ENCODE results near the gene DOCK6. TPM values are rescaled to one million over a fixed set of nuclear protein-coding genes. Genes with fewer than 3 reads are reported as not detected.

DOCK6 gene
- polyA plus RNA-seq, 1 donor from 2014 or later = not detected

GRCh38 chr19:11151181-11151580 is 111.1 kb downstream of the DOCK6 start:
- no peak overlapping the region for H3K27ac ChIP-seq (ENCODE audit: low read length)
- no peak overlapping the region for H3K4me3 ChIP-seq (ENCODE audit: low read length)
- H3K4me2 ChIP-seq (ENCODE audit: low read length) = no peak overlapping the region
- no peaks in the 10 kb centered on the region for H3K27me3 ChIP-seq (ENCODE audit: insufficient read depth, low read depth, low read length)
- H4K20me1 ChIP-seq (ENCODE audit: insufficient read depth) = no peaks in the 10 kb centered on the region
- H3F3A ChIP-seq (ENCODE audit: insufficient read depth, low read length, poor library complexity, severe bottlenecking) = no peaks in the 10 kb centered on the region
- peaks cover 4% of the 10 kb centered on the region for H3K79me2 ChIP-seq (replicated peaks; ENCODE audit: insufficient read depth, low read length)
- H2AFZ ChIP-seq (ENCODE audit: low read depth, low read length) = no peak overlapping the region
- TF ChIP-seq REST (IDR thresholded peaks at IDR 0.05; ENCODE audit: borderline replicate concordance) = no peak
- TF ChIP-seq TAF1 (IDR thresholded peaks at IDR 0.05; ENCODE audit: low read depth) = no peak
- TF ChIP-seq EZH2 (IDR thresholded peaks at IDR 0.05; ENCODE audit: borderline replicate concordance, insufficient read depth, low read length, poor library complexity, severe bottlenecking) = no peak
- TF ChIP-seq MXI1 (conservative IDR thresholded peaks at IDR 0.05; ENCODE audit: poor library complexity, severe bottlenecking) = no peak
- no peak for TF ChIP-seq POLR2AphosphoS5 (IDR thresholded peaks at IDR 0.05)
- TF ChIP-seq, protein P1, sequence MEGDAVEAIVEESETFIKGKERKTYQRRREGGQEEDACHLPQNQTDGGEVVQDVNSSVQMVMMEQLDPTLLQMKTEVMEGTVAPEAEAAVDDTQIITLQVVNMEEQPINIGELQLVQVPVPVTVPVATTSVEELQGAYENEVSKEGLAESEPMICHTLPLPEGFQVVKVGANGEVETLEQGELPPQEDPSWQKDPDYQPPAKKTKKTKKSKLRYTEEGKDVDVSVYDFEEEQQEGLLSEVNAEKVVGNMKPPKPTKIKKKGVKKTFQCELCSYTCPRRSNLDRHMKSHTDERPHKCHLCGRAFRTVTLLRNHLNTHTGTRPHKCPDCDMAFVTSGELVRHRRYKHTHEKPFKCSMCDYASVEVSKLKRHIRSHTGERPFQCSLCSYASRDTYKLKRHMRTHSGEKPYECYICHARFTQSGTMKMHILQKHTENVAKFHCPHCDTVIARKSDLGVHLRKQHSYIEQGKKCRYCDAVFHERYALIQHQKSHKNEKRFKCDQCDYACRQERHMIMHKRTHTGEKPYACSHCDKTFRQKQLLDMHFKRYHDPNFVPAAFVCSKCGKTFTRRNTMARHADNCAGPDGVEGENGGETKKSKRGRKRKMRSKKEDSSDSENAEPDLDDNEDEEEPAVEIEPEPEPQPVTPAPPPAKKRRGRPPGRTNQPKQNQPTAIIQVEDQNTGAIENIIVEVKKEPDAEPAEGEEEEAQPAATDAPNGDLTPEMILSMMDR (IDR thresholded peaks at IDR 0.05; ENCODE audit: poor library complexity, severe bottlenecking) = no peak
- no peak for TF ChIP-seq EP300 (conservative IDR thresholded peaks at IDR 0.05; ENCODE audit: poor library complexity, severe bottlenecking)
- H3K9me3 ChIP-seq (ENCODE audit: low read length) = no peaks in the 10 kb centered on the region
- no peaks in the 10 kb centered on the region for H3K9me2 ChIP-seq (ENCODE audit: insufficient read depth, low read length)
- no peaks in the 10 kb centered on the region for H3K36me3 ChIP-seq (ENCODE audit: insufficient read depth, low read length)
- no peak overlapping the region for H3K9ac ChIP-seq (ENCODE audit: low read length)

Other genes with a start within 250 kb of the DOCK6 start
- 23.2 and 26.4 TPM in 2 replicates for gene LDLR, start 173.1 kb downstream of the DOCK6 start, polyA plus RNA-seq
- 0.40 and 2.5 TPM in 2 replicates for gene SPC24, start 106.7 kb downstream of the DOCK6 start, polyA plus RNA-seq
- gene KANK2, start 65.0 kb downstream of the DOCK6 start, polyA plus RNA-seq = 0.25 and 0.26 TPM in 2 replicates
- gene ANGPTL8, start 22.9 kb downstream of the DOCK6 start, polyA plus RNA-seq = not detected in 2 replicates
- not detected in 2 replicates for gene TSPAN16, start 33.6 kb upstream of the DOCK6 start, polyA plus RNA-seq
- 16.7 and 19.3 TPM in 2 replicates for gene RAB3D, start 77.1 kb upstream of the DOCK6 start, polyA plus RNA-seq
- gene TMEM205, start 83.7 kb upstream of the DOCK6 start, polyA plus RNA-seq = 113 and 136 TPM in 2 replicates
- gene CCDC159, start 84.0 kb upstream of the DOCK6 start, polyA plus RNA-seq = 2.4 TPM in 1 of 2 replicates, not detected in the other
- gene PLPPR2, start 92.9 kb upstream of the DOCK6 start, polyA plus RNA-seq = 44.1 and 47.6 TPM in 2 replicates
- 2.1 and 2.4 TPM in 2 replicates for gene SWSAP1, start 112.1 kb upstream of the DOCK6 start, polyA plus RNA-seq
- 3.1 and 5.8 TPM in 2 replicates for gene EPOR, start 121.8 kb upstream of the DOCK6 start, polyA plus RNA-seq
- not detected in 2 replicates for gene RGL3, start 156.8 kb upstream of the DOCK6 start, polyA plus RNA-seq
- 3.4 and 5.4 TPM in 2 replicates for gene ODAD3, start 172.6 kb upstream of the DOCK6 start, polyA plus RNA-seq
- 29.6 and 70.2 TPM in 2 replicates for gene PRKCSH, start 173.1 kb upstream of the DOCK6 start, polyA plus RNA-seq
- 38.7 and 68.9 TPM in 2 replicates for gene ELAVL3, start 218.5 kb upstream of the DOCK6 start, polyA plus RNA-seq
- gene ZNF653, start 243.3 kb upstream of the DOCK6 start, polyA plus RNA-seq = 16.5 and 24.6 TPM in 2 replicates

All from neural cell (in vitro differentiated cells).